Stimulated activated CD4-positive, alpha-beta T cell treated with anti-CD3 and anti-CD28 coated beads, Interleukin-1b, Interleukin-23, amount 100 ng/mL, for 24 hours (primary cell): ENCODE results near the gene ITGB3.

Experiments used
- DNase-seq, 4 experiments: peaks; one replicate each; pipeline ENCODE4 v3.0.0-alpha.2; 2020; ENCODE audit warnings: low read depth in 4 of 4, low spot score in 1 of 4

The ITGB3 gene

DNA sequence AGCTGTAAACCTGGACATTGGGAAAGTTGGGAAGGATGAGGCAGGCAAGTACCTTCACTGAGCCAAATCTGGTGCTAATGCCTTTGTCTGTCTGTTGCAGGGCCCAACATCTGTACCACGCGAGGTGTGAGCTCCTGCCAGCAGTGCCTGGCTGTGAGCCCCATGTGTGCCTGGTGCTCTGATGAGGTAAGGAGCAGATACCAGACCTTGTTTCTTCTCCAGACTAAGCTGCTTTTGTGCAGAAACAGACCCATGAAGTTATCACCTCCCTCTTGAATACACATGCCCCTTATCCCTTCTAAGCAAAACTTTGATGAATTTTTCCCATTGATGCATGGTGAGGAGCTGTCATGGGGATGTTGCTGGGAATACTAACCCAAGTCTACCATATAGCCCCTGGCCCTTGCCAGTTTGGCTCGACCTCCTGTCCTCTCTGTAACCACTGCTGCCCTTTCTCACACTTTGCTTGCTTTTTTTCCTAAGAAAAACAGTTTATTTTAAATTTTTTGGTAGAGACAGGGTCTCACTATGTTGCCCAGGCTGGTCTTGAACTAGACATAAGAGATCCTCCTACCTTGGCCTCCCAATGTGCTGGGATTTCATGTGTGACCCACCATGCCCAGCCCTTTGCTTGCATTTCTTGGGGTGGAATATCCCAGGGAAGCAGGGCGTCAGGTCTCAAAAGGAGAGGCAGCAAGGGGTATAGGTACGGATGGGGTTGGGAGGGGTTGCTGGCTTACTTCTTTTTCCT is 20.9 kb downstream of the ITGB3 start:
- no peak for DNase-seq

DNA sequence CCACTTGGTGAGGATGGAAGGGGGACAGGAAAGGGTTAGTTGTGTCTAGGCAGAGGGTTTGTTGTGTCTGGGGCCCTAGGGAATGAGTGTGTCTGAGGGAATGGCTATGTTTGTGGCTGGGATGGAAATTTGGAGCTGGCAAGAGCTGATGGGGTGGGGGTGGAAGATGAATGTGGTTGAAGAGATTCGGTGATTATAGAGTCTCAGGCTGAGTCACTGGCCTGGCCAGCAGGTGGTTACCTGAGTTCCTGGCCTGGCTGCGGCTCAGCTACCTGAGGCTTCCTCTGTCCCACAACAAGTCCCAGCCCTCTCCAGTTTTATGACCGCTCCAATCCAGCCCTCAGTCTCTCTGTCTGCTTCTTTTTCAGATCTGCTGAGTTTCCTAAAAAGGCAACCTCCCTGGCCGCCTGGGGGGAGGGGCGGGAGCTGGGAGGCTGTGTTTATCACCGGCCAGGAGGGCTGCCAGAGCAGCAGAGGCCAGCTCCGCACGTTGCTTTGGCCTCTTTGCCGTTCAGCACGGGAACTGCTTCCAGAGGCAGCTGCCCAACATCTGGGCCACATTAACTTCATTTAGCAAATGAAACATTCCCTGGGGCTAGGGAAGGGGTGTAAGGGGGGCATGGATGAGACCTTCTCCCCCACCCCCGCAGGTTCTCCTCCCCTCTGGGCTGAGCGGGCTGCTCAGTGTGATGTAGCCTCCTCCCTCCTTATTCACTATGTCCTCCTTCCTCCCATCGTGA is 21.8 kb downstream of the ITGB3 start:
- DNase-seq: no peak

DNA sequence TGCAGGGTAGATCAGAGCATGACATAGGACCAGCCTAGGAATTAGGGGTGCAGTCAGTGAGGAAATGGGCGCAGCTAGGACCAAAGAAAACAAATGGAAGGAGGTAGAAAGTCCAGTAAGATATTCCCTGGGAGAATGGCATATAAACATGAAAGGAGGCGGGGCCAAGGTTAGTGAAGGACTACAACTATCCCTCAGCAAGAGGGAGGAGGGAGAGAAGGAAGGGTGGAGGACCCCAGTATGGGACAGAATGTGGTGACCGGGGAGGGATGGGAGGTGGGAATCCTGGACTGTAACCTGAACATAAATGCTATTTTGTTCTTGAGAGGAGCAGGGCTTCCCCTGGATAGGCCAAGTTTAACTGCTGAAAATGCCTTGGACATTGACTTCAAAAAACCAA is 22.8 kb downstream of the ITGB3 start:
- no peak for DNase-seq

DNA sequence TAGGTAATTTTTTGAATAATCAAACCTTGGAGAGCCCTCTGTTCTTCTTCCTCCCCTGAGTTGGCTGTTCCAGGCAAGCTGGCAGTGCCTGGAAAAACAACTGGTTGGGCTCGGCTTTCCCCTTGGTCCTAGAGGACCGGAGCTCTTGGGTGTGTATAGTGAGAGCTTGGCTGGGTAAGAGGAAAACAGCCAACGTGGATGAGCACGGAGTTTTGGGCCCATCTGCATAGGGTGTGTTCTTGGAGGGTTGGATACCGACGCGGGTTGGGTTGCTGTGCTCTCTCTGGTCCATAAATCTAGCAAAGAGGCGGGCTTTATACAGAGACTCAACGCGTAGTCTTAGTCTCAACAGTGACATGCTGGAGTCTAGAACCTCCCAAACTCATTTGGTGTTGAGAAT is 23.2 kb downstream of the ITGB3 start:
- no peak for DNase-seq

DNA sequence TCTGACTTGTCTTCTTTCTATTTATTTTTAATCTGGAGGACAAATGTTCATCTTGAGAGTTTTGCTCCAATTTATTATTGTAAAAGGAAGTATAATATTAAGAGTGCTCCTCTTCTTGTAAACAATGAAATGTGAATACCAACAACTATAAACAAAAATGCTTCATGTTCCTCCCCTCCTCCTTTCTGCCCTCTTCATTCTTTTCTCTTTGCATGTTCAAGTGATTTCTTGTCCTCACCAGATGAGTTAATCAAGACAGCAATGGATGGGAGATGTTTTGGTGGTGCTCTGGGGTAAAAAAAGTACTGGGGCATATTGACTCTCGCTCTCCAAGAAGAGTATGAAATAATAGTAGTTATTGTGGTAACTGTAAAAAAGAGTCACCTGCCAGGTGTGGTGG is 24.3 kb downstream of the ITGB3 start:
- no peak for DNase-seq

DNA sequence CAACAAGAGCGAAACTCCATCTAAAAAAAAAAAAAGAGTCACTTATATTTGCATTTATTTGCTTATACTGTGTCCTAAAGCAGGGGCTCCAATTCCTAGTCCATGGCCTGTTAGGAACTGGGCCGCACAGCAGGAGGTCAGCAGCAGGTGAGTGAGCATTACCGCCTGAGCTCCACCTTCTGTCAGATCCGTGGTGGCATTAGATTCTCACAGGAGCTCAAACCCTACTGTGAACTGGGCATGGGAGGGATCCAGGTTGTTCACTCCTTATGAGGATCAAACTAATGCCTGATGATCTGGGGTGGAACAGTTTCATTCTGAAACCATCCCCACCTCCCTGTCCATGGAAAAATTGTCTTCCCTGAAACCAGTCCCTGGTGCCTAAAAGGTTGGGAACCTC is 24.9 kb downstream of the ITGB3 start:
- DNase-seq: no peak

DNA sequence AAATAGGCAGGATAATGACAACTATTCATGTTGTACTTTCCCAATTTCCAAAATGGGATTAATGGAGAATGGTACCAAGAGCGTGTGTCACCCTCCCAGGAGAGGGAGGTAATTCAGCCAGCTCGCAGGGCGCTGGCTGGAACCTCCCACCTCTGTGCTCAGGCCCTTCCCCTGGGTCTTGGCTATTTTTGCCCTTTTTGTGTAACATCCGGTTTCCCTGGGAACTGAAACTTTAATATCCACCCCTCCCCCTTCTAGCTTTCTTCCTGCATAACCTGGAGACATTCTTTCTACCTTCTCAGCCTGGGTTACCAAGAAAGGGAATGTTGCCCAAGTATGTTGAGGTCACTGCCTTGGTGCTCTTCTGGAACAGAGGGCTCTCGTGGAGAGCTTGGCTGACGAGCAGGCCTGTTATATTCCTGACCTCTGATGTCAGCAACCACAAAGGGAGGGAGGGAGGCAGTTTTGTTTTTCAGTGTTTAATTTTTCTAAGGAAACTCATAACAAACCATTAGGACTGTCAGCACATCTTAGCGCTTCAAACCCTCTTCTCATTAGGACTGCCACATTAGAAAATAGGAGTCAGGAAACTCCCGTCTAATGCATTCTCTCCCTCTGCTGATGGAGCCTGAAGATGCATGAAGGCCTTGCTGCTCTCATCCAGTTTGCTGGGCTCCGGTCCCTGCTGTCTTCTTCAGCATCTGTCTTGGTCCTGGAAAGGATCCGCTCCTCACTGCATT is 25.6 kb downstream of the ITGB3 start:
- no peak for DNase-seq

DNA sequence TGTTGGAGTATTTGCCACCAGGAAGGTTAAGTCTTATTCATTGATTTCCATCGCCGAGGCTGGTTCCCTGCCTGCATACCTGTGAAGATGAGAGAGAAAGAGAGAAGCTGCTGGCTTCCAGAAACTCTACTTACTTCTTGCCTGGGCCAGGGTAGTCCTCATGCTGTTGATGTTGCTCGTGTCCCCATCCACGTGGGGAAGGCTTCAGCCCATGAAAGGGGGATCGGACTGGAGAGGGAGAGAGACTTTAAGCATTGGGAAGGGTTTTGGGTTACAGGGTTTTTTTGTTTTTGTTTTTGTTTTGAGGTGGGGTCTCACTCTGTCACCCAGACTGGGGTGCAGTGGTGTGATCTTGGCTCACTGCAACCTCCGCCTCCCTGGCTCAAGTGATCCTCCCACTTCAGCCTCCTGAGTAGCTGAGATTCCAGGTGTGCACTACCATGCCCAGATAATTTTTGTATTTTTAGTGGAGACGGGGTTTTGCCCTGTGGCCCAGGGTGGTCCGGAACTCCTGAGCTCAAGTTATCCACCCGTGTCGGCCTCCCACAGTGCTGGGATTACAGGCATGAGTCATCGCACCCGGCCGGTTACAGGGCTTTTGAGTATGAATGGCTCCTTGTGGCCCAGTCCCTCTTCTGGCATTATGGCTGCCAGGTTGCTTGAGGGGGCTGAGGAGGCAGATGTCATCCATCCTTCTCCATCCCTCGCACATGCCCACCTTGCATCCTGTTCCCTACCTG is 26.6 kb downstream of the ITGB3 start:
- DNase-seq: no peak

DNA sequence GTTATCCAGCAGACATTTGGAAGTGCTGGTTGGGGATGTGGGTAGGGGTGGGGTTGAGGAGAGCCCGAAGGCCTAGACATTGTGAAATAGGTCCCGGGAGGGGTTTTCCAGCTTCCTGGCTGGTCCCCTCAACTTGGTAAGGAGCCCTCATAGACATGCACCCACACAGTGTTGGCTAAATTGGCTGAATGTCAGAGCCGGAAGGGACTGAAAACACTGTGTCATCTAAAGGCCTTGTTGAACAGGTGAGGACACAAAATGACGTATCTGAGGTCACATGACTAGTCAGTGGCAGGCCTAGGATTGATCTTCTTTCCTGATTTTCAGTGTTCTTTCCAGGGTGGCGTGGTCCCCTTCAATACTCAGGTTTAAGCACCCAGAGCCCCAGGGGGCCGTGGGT is 27.6 kb downstream of the ITGB3 start:
- DNase-seq: no peak

DNA sequence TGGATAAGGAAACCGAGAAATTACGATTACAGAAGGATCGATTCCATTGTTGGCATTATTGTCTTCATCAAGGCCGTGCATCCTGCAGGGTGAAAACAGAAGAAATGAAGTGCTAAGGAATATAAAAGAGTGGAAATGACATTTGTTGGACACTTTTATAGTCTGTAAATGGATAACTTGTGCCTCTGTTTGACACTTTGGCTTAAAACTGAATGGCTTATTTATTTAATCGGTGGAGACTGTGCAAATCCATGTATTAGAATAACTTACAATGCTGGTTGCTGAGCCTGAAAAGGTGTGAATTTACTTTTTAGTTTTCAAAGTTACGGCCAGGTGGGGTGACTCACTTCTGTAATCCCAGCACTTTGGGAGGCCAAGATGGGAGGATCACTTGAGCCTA is 31.4 kb downstream of the ITGB3 start:
- no peak for DNase-seq

DNA sequence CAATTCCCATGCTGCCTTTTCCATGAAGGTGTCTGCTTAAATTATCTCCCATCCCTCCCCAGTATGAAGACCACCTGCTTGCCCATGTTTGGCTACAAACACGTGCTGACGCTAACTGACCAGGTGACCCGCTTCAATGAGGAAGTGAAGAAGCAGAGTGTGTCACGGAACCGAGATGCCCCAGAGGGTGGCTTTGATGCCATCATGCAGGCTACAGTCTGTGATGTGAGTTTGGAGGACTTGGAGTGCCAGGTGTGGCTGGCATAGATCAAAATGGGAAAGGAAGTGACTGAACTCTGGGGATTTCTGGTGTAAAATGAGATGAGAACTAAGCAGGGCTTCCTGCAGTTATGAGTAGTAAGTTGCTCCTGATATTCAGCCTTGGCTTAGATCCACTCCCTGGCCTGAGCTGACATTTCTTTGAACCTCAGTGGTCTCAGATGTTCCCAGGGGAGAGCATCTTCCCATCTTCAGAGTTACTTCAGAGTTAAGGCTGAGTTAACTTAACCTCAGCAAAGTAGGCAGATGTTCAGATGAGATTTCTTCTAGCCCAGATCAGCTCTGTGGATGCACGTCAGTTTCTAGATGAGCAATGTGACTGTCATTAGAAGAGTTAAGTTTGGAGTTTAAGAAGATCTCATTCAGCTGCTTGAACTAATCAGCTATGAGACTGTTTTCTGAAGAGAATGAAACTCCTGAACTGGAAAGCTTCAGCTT is 32.7 kb downstream of the ITGB3 start:
- DNase-seq: no peak

DNA sequence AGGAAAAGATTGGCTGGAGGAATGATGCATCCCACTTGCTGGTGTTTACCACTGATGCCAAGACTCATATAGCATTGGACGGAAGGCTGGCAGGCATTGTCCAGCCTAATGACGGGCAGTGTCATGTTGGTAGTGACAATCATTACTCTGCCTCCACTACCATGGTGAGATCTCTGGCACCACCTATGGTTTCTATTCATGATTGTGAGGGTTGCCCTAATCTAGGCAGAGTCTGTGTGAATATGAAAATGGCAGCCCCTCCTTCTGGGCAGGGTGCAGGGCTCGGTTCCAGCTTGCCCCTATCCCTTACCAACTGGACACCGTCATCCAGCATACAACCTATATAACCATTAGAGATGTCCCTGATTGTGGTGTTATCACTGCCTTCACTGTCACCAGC is 33.4 kb downstream of the ITGB3 start:
- no peak for DNase-seq

DNA sequence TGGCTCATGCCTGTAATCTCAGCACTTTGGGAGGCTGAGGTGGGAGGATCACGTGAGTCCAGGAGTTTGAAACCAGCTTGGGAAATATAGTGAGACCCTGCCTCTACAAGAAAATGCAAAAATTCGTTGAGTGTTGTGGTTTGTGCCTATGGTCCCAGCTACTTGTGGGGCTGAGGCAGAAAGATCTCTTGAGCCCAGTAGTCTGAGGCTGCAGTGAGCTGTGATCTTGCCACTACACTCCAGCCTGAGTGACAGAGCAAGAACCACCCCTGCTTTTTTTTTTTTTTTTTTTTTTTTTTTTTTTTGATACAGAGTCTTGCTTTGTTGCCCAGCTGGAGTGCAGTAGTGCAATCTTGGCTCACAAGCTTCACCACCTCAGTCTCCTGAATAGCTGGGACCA is 34.0 kb downstream of the ITGB3 start:
- no peak for DNase-seq

DNA sequence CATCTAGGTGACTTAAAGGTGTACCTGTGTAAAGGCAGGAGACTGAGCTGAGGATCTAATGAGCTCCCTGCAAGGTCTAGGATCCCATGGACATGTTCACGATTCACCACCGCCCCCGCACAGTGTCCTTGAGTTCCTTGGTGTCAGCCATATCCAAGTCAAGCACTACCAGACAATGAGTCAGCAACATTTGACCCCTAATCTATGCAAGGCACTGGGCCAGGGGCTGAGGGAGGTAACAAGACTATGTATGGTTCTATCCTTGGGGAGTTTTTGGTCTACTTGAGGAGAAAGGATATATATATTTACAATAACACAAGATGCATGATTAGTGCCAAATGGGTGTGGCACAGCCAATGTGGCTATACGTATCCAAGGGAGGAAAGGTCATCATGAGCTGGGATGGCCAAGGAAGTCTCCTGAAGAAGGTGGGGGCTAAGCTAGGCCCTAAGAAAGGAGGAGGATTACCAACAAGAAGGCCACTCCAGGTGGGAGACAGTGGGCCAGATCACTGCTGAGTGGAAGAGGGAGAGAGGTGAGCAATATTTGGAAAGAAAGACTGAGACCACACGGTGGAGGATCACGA is 35.0 kb downstream of the ITGB3 start:
- no peak for DNase-seq

DNA sequence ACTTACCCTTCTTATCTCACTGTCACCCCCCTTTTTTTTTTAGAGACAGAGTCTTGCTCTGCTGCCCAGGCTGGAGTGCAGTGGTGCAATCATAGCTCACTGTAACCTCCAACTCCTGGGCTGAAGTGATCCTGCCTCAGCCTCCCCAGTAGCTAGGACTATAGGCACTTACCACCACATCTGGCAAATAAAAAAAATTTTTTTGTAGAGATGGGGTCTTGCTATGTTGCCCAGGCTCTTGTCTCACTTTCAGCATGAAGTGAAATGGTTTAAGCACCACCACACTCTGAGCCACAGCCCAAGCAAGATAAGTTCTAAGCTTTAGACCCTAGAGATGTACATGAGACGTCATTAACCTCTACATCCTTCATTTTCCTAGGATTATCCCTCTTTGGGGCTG is 35.7 kb downstream of the ITGB3 start:
- no peak for DNase-seq

DNA sequence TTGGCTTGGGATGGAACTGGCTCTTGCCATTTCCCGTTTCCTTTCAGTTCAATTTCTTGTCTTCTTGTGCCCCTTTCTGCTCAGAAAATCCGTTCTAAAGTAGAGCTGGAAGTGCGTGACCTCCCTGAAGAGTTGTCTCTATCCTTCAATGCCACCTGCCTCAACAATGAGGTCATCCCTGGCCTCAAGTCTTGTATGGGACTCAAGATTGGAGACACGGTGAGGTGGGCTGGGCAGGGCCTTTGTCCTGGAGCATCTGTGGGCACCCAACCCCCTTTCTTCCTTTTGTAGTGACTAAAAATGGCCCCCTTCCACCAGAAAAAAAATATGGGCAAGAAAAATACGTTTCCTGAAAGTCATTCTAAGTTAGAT is 37.2 kb downstream of the ITGB3 start:
- DNase-seq: no peak

DNA sequence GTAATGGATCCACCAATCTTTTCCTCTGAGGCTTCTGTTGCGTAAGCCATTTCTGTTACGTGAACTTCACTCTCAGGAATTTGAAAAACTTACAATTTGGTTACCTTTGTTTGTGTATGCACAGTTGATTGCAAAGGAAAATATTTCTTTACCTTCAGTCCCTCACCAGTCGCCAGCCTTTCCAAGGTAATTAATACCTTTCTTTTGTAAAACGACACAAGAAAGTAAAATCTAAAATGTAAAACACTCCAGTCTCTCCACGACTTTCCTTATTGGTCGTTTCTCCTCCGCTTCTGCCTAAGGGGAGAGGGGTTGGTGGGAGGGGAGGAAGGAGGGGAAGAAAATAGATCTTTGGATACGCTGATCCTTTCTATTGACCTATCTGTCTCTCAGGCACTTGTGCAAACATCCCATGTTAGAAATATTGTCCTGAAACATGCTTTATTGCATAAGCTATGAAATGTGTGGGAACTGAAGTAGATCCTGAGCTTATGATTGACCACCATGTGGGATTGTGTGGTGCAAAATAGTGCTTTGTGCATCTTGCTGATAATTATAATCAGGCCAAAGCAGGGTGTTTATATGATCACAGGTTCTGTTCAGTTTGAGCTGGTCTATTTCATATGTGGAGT is 37.7 kb downstream of the ITGB3 start:
- DNase-seq: no peak

DNA sequence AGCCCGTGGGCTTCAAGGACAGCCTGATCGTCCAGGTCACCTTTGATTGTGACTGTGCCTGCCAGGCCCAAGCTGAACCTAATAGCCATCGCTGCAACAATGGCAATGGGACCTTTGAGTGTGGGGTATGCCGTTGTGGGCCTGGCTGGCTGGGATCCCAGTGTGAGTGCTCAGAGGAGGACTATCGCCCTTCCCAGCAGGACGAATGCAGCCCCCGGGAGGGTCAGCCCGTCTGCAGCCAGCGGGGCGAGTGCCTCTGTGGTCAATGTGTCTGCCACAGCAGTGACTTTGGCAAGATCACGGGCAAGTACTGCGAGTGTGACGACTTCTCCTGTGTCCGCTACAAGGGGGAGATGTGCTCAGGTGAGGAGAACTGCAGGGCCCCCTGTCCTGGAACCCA is 38.6 kb downstream of the ITGB3 start:
- no peak for DNase-seq

DNA sequence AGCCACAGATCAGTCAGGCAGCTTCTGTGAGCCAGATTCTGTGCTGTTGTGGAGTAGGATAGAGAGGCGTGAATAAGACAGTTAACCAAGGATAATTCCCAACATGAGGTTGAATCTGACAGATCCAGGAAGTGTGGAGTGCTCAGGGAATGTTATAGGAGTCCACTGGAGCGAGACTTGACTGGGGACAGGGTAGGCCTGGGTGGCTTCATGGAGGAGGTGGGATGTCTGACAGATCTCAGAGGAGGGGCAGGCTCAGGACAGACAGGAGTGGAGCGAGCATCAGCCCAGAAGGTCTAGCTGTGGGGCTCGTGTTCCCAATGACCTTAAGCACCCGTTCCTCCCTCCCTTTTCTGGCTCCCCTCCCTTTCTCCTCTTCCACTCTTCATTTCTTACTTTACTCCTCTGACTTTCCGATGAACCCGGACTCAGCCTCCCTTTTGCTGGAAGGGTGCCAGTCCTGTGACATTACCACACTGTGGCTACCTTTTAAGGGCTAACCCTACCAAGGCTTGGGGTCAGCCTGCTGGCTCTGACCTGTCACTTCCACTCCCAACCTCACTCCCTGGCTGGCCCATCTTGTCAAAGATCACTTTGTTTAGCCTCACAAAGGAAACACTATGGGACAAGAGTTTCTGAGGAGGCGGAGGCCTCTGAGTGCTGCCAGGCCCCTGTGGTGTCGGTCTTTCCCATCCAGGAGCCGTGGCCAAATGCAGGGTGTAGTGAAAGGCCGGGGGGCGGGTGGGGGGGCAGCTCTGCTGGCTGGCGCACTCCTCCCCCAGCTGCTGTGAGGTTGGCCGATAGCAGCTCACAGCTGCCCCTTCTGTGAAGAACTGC is 41.6 kb downstream of the ITGB3 start:
- DNase-seq: no peak
